Adrenal gland (tissue), 12 donors: Measurements from ENCODE around the gene CPXM1. TPM values are rescaled to one million over a fixed set of nuclear protein-coding genes. Genes with fewer than 3 reads are reported as not detected.

ENCODE experiments used
- DNase-seq, 7 donors: peaks; one replicate each; pipeline ENCODE4 v3.0.0-alpha.2; 2019 to 2020
- H3K27ac ChIP-seq, 5 donors: fragments of 200-600 bp; sonication (generic) in 4 of 5; 1 replicate in 3 of 5; 2 replicates in 2 of 5; pipeline versions ENCODE4 v1.5.1 to v1.8.0; 2016 to 2020; ENCODE audit warnings: mild to moderate bottlenecking in 1 of 5
- H3K27me3 ChIP-seq: fragments of 200-600 bp; 2 replicates; pipeline ENCODE4 v1.8.0; 2021
- H3K36me3 ChIP-seq, 2 donors: fragments of 200-600 bp; replicated peaks in 1 of 2; 1 replicate in 1 of 2; 2 replicates in 1 of 2; pipeline versions ENCODE4 v1.5.1 to v1.8.0; 2018 to 2022
- H3K4me1 ChIP-seq, 2 donors: fragments of 200-600 bp; replicated peaks in 1 of 2; 1 replicate in 1 of 2; 2 replicates in 1 of 2; pipeline versions ENCODE4 v1.5.1 to v1.8.0; 2018 to 2021
- H3K4me3 ChIP-seq, 4 donors: fragments of 200-600 bp; sonication (generic) in 3 of 4; one replicate each; pipeline ENCODE4 v1.5.1; 2016 to 2018
- H3K9me3 ChIP-seq, 3 donors: fragments of 200-600 bp; sonication (generic) in 1 of 3; replicated peaks in 1 of 3; 1 replicate in 2 of 3; 2 replicates in 1 of 3; pipeline versions ENCODE4 v1.5.1 to v1.8.0; 2016 to 2021
- CTCF ChIP-seq, 6 experiments: fragments of 450-650 bp in 4 of 6; fragments of 200-600 bp in 2 of 6; sonication (generic) in 1 of 6; IDR thresholded peaks; 1 replicate in 5 of 6; 2 replicates in 1 of 6; pipeline versions ENCODE4 v1.5.1 to v1.8.0; 2016 to 2021; ENCODE audit warnings: antibody characterized with exemption in 6 of 6, mild to moderate bottlenecking in 2 of 6, moderate library complexity in 1 of 6
- POLR2A ChIP-seq, 2 donors: fragments of 450-650 bp; IDR thresholded peaks; one replicate each; pipeline ENCODE4 v1.6.1; 2017; ENCODE audit warnings: antibody characterized with exemption in 2 of 2, mild to moderate bottlenecking in 2 of 2, moderate library complexity in 1 of 2
- WGBS, 4 donors: extraction: QIAGEN DNeasy Blood & Tissue Kit in 2 of 4; methylation state at CpG; one replicate each; pipeline versions ENCODE4 v1.1.5 to v1.1.7; 2013 to 2017; 5-methylcytosine and 5-hydroxymethylcytosine counted together
- intact Hi-C, 2 donors: fragments of 100-400 bp; cut with DNase I; formaldehyde crosslinking; loops; one replicate each; pipeline versions ENCODE4 v1.14.1 to v1.15.0; 2022 to 2023
- polyA plus RNA-seq, 3 donors: library from polyadenylated mRNA; stranded (reverse); fragments of 200-250 nt in 2 of 3; fragments of 350-450 nt in 1 of 3; fragmentation: Illumina TruSeq in 1 of 3; extraction: RNeasy Lipid Tissue Mini Kit (QIAGEN cat#74804) in 1 of 3; gene quantifications; one replicate each; pipeline ENCODE4 v1.2.3, GENCODE V29; 2013 to 2014
- total RNA-seq, 9 donors: library from RNA; depleted of rRNA in 4 of 9; stranded (reverse); fragments of >200 nt in 4 of 9; fragments of 120-200 nt in 1 of 9; fragmentation: NEBNext Ultra II Directional in 1 of 9; extraction: Animal tissue kit (Norgen Biotek cat#: 25700) in 1 of 9; gene quantifications; one replicate each; pipeline versions ENCODE4 v1.1.0 to v1.2.4, GENCODE V29; 2013 to 2023
- donor health status: healthy with polysubstance abuse.
- donor health status: Bipolar disorder and iron deficiency.
- donor health status: DM: yes; HTN: yes; CAD: no.
- donor health status: DM: no; HTN: no; CAD: no.
- donor health status: DM: no; HTN: no; CAD: no.
- donor health status: DM: yes; HTN: yes; CAD: no.

The CPXM1 gene
- total and polyA plus RNA-seq, 12 donors: 2.5 to 21.8 (median 11.2) TPM

- DNase-seq: peak in 1 of 7 donors; percentile 41
- TF ChIP-seq CTCF (IDR thresholded peaks at IDR 0.05) (no peak), POLR2A (IDR thresholded peaks at IDR 0.05) (no peak)
- Histone ChIP-seq H3K27ac (no peak overlapping the region), H3K36me3 (no peaks in the 10 kb centered on the region), H3K27me3 (no peaks in the 10 kb centered on the region), H3K9me3 (no peaks in the 10 kb centered on the region), H3K4me1 (no peaks in the 10 kb centered on the region), H3K4me3 (no peak overlapping the region)
- intact Hi-C loops: no loop called here
- 79 to 89% (median 82%) methylated on average over 12 of the region's 12 CpGs for WGBS, 4 donors
These were observed 55.1 kb downstream of the CPXM1 start for GRCh38 chr20:2745060-2745910.

Other genes with a start within 250 kb of the CPXM1 start
- 100 to 1,000 TPM in 2 of 9 donors, 10 to 100 TPM in 7; 52.5 to 180 (median 79.6) TPM for gene NOP56, start 148.0 kb downstream of the CPXM1 start, total RNA-seq
- 100 to 1,000 TPM; 126 to 181 (median 166) TPM for gene NOP56, start 148.0 kb downstream of the CPXM1 start, polyA plus RNA-seq
- gene IDH3B, start 136.4 kb downstream of the CPXM1 start, total RNA-seq: 100 to 1,000 TPM in 7 of 9 donors, 10 to 100 TPM in 2; 79.0 to 220 (median 111) TPM
- 100 to 1,000 TPM; 101 to 113 (median 104) TPM for gene IDH3B, start 136.4 kb downstream of the CPXM1 start, polyA plus RNA-seq
- 10 to 100 TPM in 4 of 9 donors, 1 to 10 TPM in 5; 2.8 to 13.3 (median 9.7) TPM for gene EBF4, start 107.8 kb downstream of the CPXM1 start, total RNA-seq
- gene EBF4, start 107.8 kb downstream of the CPXM1 start, polyA plus RNA-seq: 10 to 100 TPM in 2 of 3 donors, 1 to 10 TPM in 1; 1.6 to 29.7 (median 14.1) TPM
- gene C20orf141, start 14.4 kb upstream of the CPXM1 start, total RNA-seq: not detected
- under 1 TPM in 1 of 3 donors, not detected in 2; 0.30 TPM for gene C20orf141, start 14.4 kb upstream of the CPXM1 start, polyA plus RNA-seq
- gene TMEM239, start 15.7 kb upstream of the CPXM1 start, total RNA-seq: not detected
- gene TMEM239, start 15.7 kb upstream of the CPXM1 start, polyA plus RNA-seq: under 1 TPM in 1 of 3 donors, not detected in 2; 0.08 TPM
- gene PCED1A, start 40.0 kb upstream of the CPXM1 start, total RNA-seq: 10 to 100 TPM; 16.8 to 65.8 (median 46.3) TPM
- 100 to 1,000 TPM in 2 of 3 donors, 1 to 10 TPM in 1; 9.6 to 244 (median 129) TPM for gene PCED1A, start 40.0 kb upstream of the CPXM1 start, polyA plus RNA-seq
- 10 to 100 TPM; 28.1 to 45.0 (median 33.8) TPM for gene VPS16, start 40.1 kb upstream of the CPXM1 start, total RNA-seq
- 100 to 1,000 TPM in 1 of 3 donors, 10 to 100 TPM in 2; 24.8 to 115 (median 99.8) TPM for gene VPS16, start 40.1 kb upstream of the CPXM1 start, polyA plus RNA-seq
- gene PTPRA, start 72.9 kb upstream of the CPXM1 start, total RNA-seq: 10 to 100 TPM; 33.5 to 62.5 (median 47.7) TPM
- 10 to 100 TPM; 16.3 to 94.7 (median 16.7) TPM for gene PTPRA, start 72.9 kb upstream of the CPXM1 start, polyA plus RNA-seq
- gene GNRH2, start 243.0 kb upstream of the CPXM1 start, total RNA-seq: 1 to 10 TPM in 1 of 9 donors, under 1 TPM in 2, not detected in 6; 0.34 to 1.7 (median 0.65) TPM
- gene GNRH2, start 243.0 kb upstream of the CPXM1 start, polyA plus RNA-seq: 1 to 10 TPM in 2 of 3 donors, not detected in 1; 3.1 to 4.2 TPM
- gene MRPS26, start 245.4 kb upstream of the CPXM1 start, total RNA-seq: 100 to 1,000 TPM in 3 of 9 donors, 10 to 100 TPM in 6; 67.2 to 144 (median 78.2) TPM
- gene MRPS26, start 245.4 kb upstream of the CPXM1 start, polyA plus RNA-seq: 100 to 1,000 TPM in 2 of 3 donors, 10 to 100 TPM in 1; 27.9 to 145 (median 135) TPM